Panc1 (cell line): ENCODE data around the gene KDM7A. TPM values are rescaled to one million over a fixed set of nuclear protein-coding genes. Genes with fewer than 3 reads are reported as not detected.

Experiments
- ATAC-seq: fragments of 200-7000 bp; cut with Tn5 transposase; 2 replicates; pipeline ENCODE4 v1.9.1; 2020; ENCODE audit warnings: mild to moderate bottlenecking, moderate library complexity
- BruUV-seq: library from RNA; stranded (reverse); fragments of 400-500 nt; replicated peaks from 2 replicates; lab custom pipeline; 2021; lab: Mats Ljungman, UMichigan
- CTCF ChIA-PET: fragments of 300-600 bp; sonication (Branson Sonifier 250); formaldehyde crosslinking; loops from one replicate; lab custom pipeline; 2022; ENCODE audit warnings: antibody characterized with exemption; lab: Charles Lee
- POLR2A ChIA-PET: fragments of 300-600 bp; sonication (Branson Sonifier 250); formaldehyde crosslinking; loops from one replicate; lab custom pipeline; 2022; ENCODE audit warnings: antibody characterized with exemption; lab: Charles Lee
- DNase-seq: peaks from one replicate; pipeline ENCODE4 v3.0.0-alpha.2; 2010; ENCODE audit warnings: low read depth, low spot score
- H3K27ac ChIP-seq: 2 replicates; pipeline ENCODE4 v1.5.1; 2011; ENCODE audit warnings: mild to moderate bottlenecking, low read length, inconsistent platforms
- H3K27me3 ChIP-seq: fragments of 200-500 bp; sonication (Bioruptor generic); 2 replicates; pipeline ENCODE4 v1.6.0; 2014; ENCODE audit warnings: low read length, inconsistent platforms; ENCODE audit not compliant: control insufficient read depth, insufficient read depth
- H3K36me3 ChIP-seq: fragments of 200-500 bp; sonication (Bioruptor generic); 2 replicates; pipeline ENCODE4 v1.5.1; 2014; ENCODE audit warnings: inconsistent platforms, mild to moderate bottlenecking, low read length, moderate library complexity; ENCODE audit not compliant: control insufficient read depth, insufficient read depth
- H3K4me1 ChIP-seq: 2 replicates; pipeline ENCODE4 v1.5.1; 2011; ENCODE audit warnings: inconsistent platforms, mild to moderate bottlenecking, low read length, moderate library complexity; ENCODE audit not compliant: control insufficient read depth, insufficient read depth
- H3K4me3 ChIP-seq, 2 experiments: 2 replicates each; pipeline ENCODE4 v1.5.1; 2011 to 2012; ENCODE audit warnings: low read depth in 2 of 2, low read length in 2 of 2, mild to moderate bottlenecking in 2 of 2, inconsistent platforms in 1 of 2, moderate library complexity in 1 of 2
- H3K9me3 ChIP-seq: fragments of 200-500 bp; sonication (Bioruptor generic); 2 replicates; pipeline ENCODE4 v1.5.1; 2014; ENCODE audit warnings: low read depth, mild to moderate bottlenecking, inconsistent platforms, low read length, moderate library complexity; ENCODE audit not compliant: control insufficient read depth, insufficient read depth
- CTCF ChIP-seq: fragments of 450-650 bp; IDR thresholded peaks from 2 replicates; pipeline ENCODE4 v1.5.1; 2017; ENCODE audit warnings: mild to moderate bottlenecking
- POLR2AphosphoS5 ChIP-seq: IDR thresholded peaks from 2 replicates; pipeline ENCODE4 v1.6.1; 2012; ENCODE audit warnings: mild to moderate bottlenecking, low read depth, low read length, moderate library complexity
- REST ChIP-seq, 2 experiments: IDR thresholded peaks; 2 replicates each; pipeline ENCODE4 v1.6.1; 2011 to 2012; ENCODE audit warnings: low read depth in 2 of 2, control low read depth in 1 of 2, low read length in 1 of 2, mild to moderate bottlenecking in 1 of 2, moderate library complexity in 1 of 2; ENCODE audit not compliant: insufficient read depth in 1 of 2
- SIN3A ChIP-seq: IDR thresholded peaks from 2 replicates; pipeline ENCODE4 v1.6.1; 2012; ENCODE audit warnings: low read depth, mild to moderate bottlenecking, low read length, moderate library complexity, borderline replicate concordance; ENCODE audit not compliant: insufficient read depth
- TCF7L2 ChIP-seq: IDR thresholded peaks from 2 replicates; pipeline ENCODE4 v1.6.1; 2011; ENCODE audit warnings: mild to moderate bottlenecking, low read depth, low read length, inconsistent platforms
- in situ Hi-C: cut with HindIII; loops from 2 replicates; pipeline ENCODE4 v1.10.0; 2016; ENCODE audit warnings: low sequenced_read_pairs, low pct_unique_long_range_greater_than_20kb
- intact Hi-C: fragments of 100-400 bp; cut with micrococcal nuclease; formaldehyde crosslinking; loops from one replicate; pipeline ENCODE4 v1.10.0; 2022; ENCODE audit not compliant: unreplicated experiment
- total RNA-seq: library from RNA; stranded (reverse); gene quantifications from one replicate; pipeline ENCODE4 v1.2.1, GENCODE V29; 2021; ENCODE audit not compliant: unreplicated experiment

KDM7A gene
- total RNA-seq, 1 experiment from 2014 or later: 3.6 TPM

GRCh38 chr7:140170375-140170774, 6.4 kb downstream of the KDM7A start:
- in situ Hi-C loops: no loop called here
- intact Hi-C loops: no loop called here
- TF ChIP-seq CTCF: no peak
- no peak overlapping the region for H3K4me3 ChIP-seq
- ATAC-seq: no peak
- H3K4me1 ChIP-seq: peaks cover 11% of the 10 kb centered on the region; the same call in 1 of the 2 replicates
- H3K27me3 ChIP-seq: no peaks in the 10 kb centered on the region
- ChIA-PET POLR2A (interaction anchor here (0.5 kb wide), 1 partner anchor 55 kb away, joined by 3 read pairs; no protein-coding TSS in a partner anchor), CTCF (no interaction called here)
- 0 out of 2 replicates have a peak overlapping the region, but pooled peaks have one; percentile 3 for H3K27ac ChIP-seq
- BruUV-seq: no TSS peak
- H3K9me3 ChIP-seq: no peaks in the 10 kb centered on the region
- DNase-seq: no peak
- no peaks in the 10 kb centered on the region for H3K36me3 ChIP-seq

DNA sequence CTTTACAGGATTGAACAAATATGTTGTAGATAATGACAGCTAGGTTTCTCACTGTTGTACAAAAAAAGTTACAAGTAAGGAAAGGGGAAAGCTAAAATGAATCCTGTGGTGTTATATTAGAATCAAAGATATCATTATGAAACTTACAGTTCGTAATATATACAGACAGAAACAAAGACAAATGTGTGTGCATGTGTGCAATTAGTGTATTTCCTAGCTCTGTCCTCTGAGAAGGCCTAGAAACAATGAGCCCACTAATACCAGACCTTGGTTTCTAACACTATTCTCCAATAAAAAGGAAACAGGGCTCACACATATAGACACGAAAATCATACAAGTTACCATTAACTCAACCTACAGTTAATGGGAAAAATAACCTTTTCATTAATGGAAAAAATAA, 8.0 kb downstream of the KDM7A start:
- no TSS peak for BruUV-seq
- ATAC-seq (no peak), DNase-seq (no peak)
- TF ChIP-seq POLR2AphosphoS5 (no peak), CTCF (no peak), TCF7L2 (no peak), REST (IDR thresholded peaks at IDR 0.05; ENCODE audit: insufficient read depth in 1 of 2, low read depth in 2 of 2, low read length in 1 of 2) (no peak), SIN3A (no peak)
- POLR2A ChIA-PET: interaction anchor here (0.6 kb wide), 2 partner anchors 21 to 117 kb away, joined by 4 to 6 read pairs; no protein-coding TSS in a partner anchor
- CTCF ChIA-PET: no interaction called here
- H3K27me3 ChIP-seq: no peaks in the 10 kb centered on the region
- H3K4me1 ChIP-seq: peaks cover 15% of the 10 kb centered on the region; the same call in 1 of the 2 replicates
- no peak overlapping the region for H3K4me3 ChIP-seq
- H3K9me3 ChIP-seq: no peaks in the 10 kb centered on the region
- intact Hi-C loops: no loop called here
- no peaks in the 10 kb centered on the region for H3K36me3 ChIP-seq
- no peak overlapping the region; the same call in 1 of the 2 replicates for H3K27ac ChIP-seq
- in situ Hi-C loops: no loop called here
